Upper lobe of left lung (tissue), 4 donors: ENCODE measurements around the gene ATXN7.

Experiments used
- EP300 ChIP-seq, 4 donors: sonication (generic); formaldehyde crosslinking; IDR thresholded peaks; one replicate each; pipeline ENCODE4 v1.5.1; 2017; ENCODE audit warnings: antibody characterized with exemption in 4 of 4, control low read depth in 2 of 4
- POLR2A ChIP-seq, 4 donors: fragments of 450-650 bp; IDR thresholded peaks; one replicate each; pipeline ENCODE4 v1.5.1; 2016 to 2017; ENCODE audit warnings: antibody characterized with exemption in 4 of 4, mild to moderate bottlenecking in 2 of 4
- POLR2AphosphoS5 ChIP-seq, 2 donors: sonication (generic); formaldehyde crosslinking; IDR thresholded peaks; one replicate each; pipeline ENCODE4 v1.5.1; 2017; ENCODE audit warnings: antibody characterized with exemption in 2 of 2
- TF ChIP-seq, protein P1 (sequence below), 6 experiments: fragments of 450-650 bp in 4 of 6; fragments of 200-600 bp in 2 of 6; sonication (generic) in 2 of 6; IDR thresholded peaks; one replicate each; pipeline ENCODE4 v1.5.1; 2016 to 2019; ENCODE audit warnings: antibody characterized with exemption in 6 of 6

DNA sequence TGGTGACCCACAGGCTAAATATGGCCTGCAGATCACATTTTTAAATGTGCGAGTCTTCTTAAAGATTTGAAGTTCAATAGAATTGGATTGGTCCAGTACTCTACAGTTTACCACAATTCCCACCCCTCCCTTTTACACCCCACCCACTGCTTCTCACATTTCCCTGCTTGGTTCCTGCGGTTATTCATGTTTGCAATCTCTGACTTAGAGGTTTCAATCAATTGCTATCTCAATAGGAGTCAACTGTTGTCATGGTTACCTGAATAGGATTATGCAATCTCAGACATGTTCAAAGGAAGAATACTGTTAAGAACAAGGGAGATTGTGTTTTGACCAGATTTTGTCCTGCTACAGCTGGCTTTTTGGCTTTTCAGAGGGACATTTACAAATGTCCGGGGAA is 49.4 kb upstream of the ATXN7 start:
- TF ChIP-seq, protein P1, sequence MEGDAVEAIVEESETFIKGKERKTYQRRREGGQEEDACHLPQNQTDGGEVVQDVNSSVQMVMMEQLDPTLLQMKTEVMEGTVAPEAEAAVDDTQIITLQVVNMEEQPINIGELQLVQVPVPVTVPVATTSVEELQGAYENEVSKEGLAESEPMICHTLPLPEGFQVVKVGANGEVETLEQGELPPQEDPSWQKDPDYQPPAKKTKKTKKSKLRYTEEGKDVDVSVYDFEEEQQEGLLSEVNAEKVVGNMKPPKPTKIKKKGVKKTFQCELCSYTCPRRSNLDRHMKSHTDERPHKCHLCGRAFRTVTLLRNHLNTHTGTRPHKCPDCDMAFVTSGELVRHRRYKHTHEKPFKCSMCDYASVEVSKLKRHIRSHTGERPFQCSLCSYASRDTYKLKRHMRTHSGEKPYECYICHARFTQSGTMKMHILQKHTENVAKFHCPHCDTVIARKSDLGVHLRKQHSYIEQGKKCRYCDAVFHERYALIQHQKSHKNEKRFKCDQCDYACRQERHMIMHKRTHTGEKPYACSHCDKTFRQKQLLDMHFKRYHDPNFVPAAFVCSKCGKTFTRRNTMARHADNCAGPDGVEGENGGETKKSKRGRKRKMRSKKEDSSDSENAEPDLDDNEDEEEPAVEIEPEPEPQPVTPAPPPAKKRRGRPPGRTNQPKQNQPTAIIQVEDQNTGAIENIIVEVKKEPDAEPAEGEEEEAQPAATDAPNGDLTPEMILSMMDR (IDR thresholded peaks at IDR 0.05): no peak
- TF ChIP-seq POLR2AphosphoS5 (IDR thresholded peaks at IDR 0.05): no peak
- TF ChIP-seq EP300 (IDR thresholded peaks at IDR 0.05): no peak
- no peak for TF ChIP-seq POLR2A (IDR thresholded peaks at IDR 0.05)
